GM21447 (cell line): ENCODE measurements around the gene STK32C.

ENCODE experiments used
- ATAC-seq: cut with Tn5 transposase; IDR thresholded peaks from one replicate; pipeline ENCODE4 v1.9.1; 2021; ENCODE audit not compliant: unreplicated experiment

STK32C gene

GRCh38 chr10:132283604-132284382, 24.0 kb downstream of the STK32C start:
- no peak for ATAC-seq

- no peak for ATAC-seq
These were observed 24.8 kb downstream of the STK32C start for GRCh38 chr10:132282667-132283603.

- ATAC-seq: no peak
These were observed 25.7 kb downstream of the STK32C start for GRCh38 chr10:132281915-132282666.

- no peak for ATAC-seq
These were observed 27.1 kb downstream of the STK32C start for GRCh38 chr10:132280646-132281074.

DNA sequence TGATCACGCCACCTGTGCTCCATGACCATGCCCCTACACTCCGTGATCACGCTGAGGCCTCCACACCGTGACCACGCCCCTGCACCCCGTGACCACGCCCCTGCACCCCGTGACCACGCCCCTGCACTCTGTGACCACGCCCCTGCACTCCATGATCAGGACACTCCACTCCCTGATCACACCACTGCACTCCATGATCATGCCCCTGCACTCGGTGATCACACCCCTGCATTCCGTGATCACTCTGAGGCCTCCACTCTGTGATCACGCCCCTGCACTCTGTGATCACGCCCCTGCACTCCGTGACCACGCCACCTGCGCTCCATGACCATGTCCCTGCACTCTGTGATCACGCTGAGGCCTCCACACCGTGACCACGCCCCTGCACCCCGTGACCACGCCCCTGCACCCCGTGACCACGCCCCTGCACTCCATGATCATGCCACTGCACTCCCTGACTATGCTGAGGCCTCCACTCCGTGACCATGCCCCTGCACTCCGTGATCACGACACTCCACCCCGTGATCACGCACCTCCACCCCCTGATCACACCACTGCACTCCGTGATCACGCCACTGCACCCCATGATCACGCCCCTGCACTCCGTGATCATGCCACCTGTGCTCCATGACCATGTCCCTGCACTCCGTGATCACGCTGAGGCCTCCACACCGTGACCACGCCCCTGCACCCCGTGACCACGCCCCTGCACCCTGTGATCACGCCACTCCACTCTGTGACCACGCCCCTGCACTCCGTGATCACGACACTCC, 27.7 kb downstream of the STK32C start:
- no peak for ATAC-seq

DNA sequence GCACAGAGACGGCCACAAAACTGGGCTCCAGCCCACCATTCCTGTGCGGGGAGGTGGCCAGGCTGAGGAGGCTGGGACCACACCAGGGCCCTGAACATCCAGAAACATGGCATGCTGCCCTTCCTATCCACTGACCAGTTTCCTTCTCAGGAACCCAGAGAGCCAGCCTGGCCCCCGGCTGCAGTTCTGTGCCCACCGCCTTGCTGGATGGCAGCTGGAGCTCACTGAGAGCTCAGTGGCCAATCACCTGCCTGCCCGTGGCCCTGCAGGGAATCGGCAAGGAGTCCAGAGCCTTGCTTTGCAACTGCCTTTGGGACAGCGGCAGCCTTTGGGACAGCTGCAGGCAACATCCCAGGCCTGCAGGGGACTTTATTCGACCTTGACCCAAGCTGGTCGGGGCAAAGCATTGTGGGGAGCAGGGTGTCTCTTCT, 30.4 kb downstream of the STK32C start:
- ATAC-seq: no peak

DNA sequence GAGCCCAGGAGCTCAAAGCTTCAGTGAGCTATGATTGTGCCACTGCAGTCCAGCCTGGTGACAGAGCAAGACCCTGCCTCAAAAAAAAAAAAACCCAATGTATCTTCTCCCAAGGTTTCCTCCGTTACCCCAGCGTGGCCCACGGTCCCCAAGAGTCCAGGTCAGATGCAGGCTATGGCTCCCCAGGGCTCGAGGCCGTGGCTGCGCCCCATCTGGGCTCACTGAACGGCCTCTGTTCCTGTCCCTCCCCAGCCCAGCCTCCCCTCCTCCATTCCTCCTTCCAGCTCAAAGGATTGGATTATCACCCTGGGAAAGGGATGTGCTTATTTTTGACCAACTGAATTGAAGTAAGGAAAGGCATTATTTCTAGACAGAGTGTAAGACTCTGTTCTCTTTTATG, 31.0 kb downstream of the STK32C start:
- no peak for ATAC-seq

- ATAC-seq: no peak
These were observed 31.5 kb downstream of the STK32C start for GRCh38 chr10:132276179-132276675.

- ATAC-seq: no peak
These were observed 32.1 kb downstream of the STK32C start for GRCh38 chr10:132275426-132276178.

- no peak for ATAC-seq
These were observed 32.8 kb downstream of the STK32C start for GRCh38 chr10:132274986-132275385.

DNA sequence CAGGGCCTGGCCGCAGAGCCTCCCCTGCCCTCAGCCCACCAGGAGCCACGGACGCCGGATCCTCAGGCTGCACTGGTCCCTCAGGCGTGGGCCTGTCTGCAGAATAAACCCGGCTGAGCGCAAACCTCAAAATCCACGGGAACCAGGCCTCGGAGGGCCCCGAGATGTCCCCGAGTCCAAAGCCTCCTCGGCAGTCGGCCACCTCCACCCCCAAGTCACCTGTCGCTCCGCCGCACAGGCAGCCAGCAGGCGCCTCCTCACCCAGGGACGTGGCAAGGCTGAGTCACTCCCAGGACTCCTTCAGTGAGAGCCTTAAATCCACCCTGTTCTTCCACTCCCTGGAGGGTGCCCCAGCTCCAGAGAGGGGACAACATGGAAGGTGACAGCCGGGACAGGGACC, 33.2 kb downstream of the STK32C start:
- no peak for ATAC-seq

DNA sequence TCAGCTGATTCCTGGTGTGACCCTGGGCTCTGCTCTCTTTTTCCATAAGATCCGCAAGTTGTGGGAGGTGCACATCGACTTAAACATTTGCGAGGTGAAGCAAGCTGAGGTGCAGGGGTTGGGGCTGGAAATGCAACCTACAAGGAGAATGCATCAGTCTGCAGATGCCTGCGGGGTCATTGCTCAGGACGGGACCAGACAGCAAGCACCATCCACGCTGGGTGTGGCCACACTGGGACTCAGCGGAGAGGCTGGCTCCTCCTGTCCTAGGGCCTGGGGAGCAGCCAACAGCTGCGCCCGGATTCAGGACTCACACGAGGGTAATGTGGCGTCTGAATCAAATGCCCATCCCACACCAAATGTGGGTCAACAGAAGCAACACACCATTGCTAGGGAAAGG, 33.8 kb downstream of the STK32C start:
- no peak for ATAC-seq

GRCh38 chr10:132273304-132273944, 34.3 kb downstream of the STK32C start:
- no peak for ATAC-seq

- no peak for ATAC-seq
These were observed 35.3 kb downstream of the STK32C start for GRCh38 chr10:132272231-132272971.

DNA sequence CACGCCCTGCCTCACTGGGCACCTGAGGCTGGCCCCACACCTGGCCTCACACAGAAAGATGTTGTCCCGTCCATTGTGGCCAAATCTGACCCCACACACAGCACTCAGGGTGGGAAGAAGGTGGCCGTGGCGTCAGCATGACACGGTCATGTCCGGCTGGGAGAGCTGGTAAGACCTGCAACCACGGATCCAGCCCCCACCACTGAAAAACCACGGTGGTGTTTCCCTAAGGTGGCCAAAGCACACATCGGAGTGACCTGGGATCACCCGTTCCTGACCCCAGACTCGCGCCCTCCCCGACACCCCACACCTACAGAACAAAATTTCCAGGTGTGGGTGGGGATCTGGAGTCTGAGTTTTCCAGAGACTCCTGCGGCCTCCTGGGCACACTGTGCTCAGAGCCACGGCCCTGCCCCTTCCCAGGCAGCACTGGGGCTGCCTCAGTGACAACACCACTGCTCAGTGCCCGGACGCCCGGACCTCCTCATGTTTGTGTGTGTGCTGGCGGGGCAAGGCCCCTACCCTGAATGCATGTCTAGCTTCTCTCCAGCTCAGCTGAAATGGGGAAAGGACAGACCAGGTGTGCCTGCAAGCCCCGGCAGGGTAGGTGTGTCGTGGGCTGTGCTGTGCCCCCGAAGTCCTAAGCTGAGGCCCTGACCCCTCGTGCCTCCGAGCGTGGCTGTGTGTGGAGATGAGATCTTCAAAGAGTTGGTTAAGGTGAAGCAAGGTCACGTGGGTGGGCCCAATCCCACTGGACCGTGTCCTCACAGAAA, 36.1 kb downstream of the STK32C start:
- ATAC-seq: no peak

DNA sequence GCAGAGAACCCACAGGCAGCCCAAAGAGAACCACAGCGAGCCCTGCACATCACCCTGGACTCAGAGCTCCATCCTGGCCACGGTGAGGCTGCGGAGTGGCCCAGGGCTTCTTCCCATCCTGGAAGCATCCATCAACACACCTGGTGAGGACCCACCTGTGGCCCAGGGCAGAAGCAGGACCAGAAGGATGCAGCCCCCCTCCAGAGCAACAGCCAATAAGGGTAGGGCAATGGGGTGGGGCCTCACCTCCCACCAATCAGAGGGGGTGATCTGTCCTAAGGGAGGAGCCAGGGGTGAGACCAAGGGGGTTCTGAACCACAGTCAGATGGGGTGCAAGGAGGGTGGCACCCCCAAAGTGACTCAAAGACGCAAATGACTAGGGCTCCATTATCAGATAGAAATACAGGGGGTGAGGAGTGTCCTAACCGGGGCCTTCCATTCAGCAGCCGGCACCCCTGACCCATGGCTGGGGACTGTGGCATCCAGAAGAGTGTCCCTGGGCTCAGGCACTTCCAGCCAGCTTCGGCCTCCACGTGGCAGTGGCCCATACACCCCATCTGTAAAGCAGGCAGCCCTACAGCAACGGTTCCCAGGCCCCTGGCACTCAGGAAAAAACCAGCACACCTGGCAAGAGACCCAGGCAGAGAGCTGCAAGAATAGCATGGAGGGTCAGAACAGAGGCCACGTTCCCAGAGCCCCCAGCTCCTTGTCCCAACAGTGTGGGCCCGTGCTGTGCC, 36.9 kb downstream of the STK32C start:
- no peak for ATAC-seq

- no peak for ATAC-seq
These were observed 37.5 kb downstream of the STK32C start for GRCh38 chr10:132270256-132270655.
